Endodermal cell (in vitro differentiated cells): ENCODE results near the gene KCNH6. TPM values are rescaled to one million over a fixed set of nuclear protein-coding genes. Genes with fewer than 3 reads are reported as not detected.

Experiments used
- DNase-seq: peaks from one replicate; pipeline ENCODE4 v3.0.0-alpha.2; 2017
- H3K27ac ChIP-seq: 2 replicates; pipeline ENCODE4 v1.5.1; 2013; ENCODE audit warnings: mild to moderate bottlenecking, low read depth, low read length, moderate library complexity
- H3K27me3 ChIP-seq: 2 replicates; pipeline ENCODE4 v1.6.1; 2013; ENCODE audit warnings: mild to moderate bottlenecking, low read length, moderate library complexity; ENCODE audit not compliant: insufficient read depth, control insufficient read depth, poor library complexity, severe bottlenecking
- H3K36me3 ChIP-seq: 2 replicates; pipeline ENCODE4 v1.7.0; 2013; ENCODE audit warnings: mild to moderate bottlenecking, low read length, moderate library complexity; ENCODE audit not compliant: control insufficient read depth, insufficient read depth
- H3K4me1 ChIP-seq: one replicate; pipeline ENCODE4 v1.7.0; 2013; ENCODE audit warnings: low read length; ENCODE audit not compliant: control insufficient read depth, insufficient read depth
- H3K4me3 ChIP-seq: 2 replicates; pipeline ENCODE4 v1.5.1; 2013; ENCODE audit warnings: mild to moderate bottlenecking, low read length, moderate library complexity
- H3K9ac ChIP-seq: 2 replicates; pipeline ENCODE4 v1.6.1; 2013; ENCODE audit warnings: mild to moderate bottlenecking, low read length, moderate library complexity; ENCODE audit not compliant: poor library complexity, severe bottlenecking; ENCODE audit errors: extremely low read depth
- H3K9me3 ChIP-seq: 2 replicates; pipeline ENCODE4 v1.6.1; 2013; ENCODE audit warnings: mild to moderate bottlenecking, low read length, moderate library complexity; ENCODE audit not compliant: control insufficient read depth
- H3K27ac Mint-ChIP-seq: 2 replicates; pipeline ENCODE4 v1.8.0; 2020; ENCODE audit warnings: mixed read lengths
- H3K27me3 Mint-ChIP-seq: 2 replicates; pipeline ENCODE4 v1.8.0; 2021; ENCODE audit warnings: mild to moderate bottlenecking, mixed read lengths; ENCODE audit not compliant: insufficient read depth
- H3K36me3 Mint-ChIP-seq: 2 replicates; pipeline ENCODE4 v1.8.0; 2020; ENCODE audit warnings: low read depth, mixed read lengths
- H3K4me1 Mint-ChIP-seq: 2 replicates; pipeline ENCODE4 v1.8.0; 2020; ENCODE audit warnings: mixed read lengths
- H3K4me3 Mint-ChIP-seq: 2 replicates; pipeline ENCODE4 v1.8.0; 2020; ENCODE audit warnings: mild to moderate bottlenecking, moderate library complexity, mixed read lengths
- H3K9me3 Mint-ChIP-seq: 2 replicates; pipeline ENCODE4 v1.8.0; 2020; ENCODE audit warnings: mild to moderate bottlenecking, mixed read lengths
- CTCF ChIP-seq: fragments of 200-600 bp; sonication (generic); conservative IDR thresholded peaks from 2 replicates; pipeline ENCODE4 v1.5.0; 2021; ENCODE audit warnings: antibody characterized with exemption, mild to moderate bottlenecking
- WGBS, 2 experiments: methylation state at CpG; one replicate each; pipeline versions ENCODE4 v1.1.5 to v1.1.7; 2013; ENCODE audit warnings: missing lambda C conversion rate in 2 of 2, mixed read lengths in 1 of 2; ENCODE audit not compliant: insufficient coverage in 1 of 2, insufficient read length in 1 of 2; 5-methylcytosine and 5-hydroxymethylcytosine counted together
- long read RNA-seq, 4 experiments: library from polyadenylated mRNA in 2 of 4; library from RNA in 1 of 4; library from capped mRNA in 1 of 4; stranded (forward) in 3 of 4; unstranded in 1 of 4; transcript quantifications; one replicate each; pipeline ENCODE4 v2.0.0, GENCODE V29; 2020 to 2021; ENCODE audit warnings: inconsistent platforms in 1 of 4
- polyA plus RNA-seq, 2 experiments: library from polyadenylated mRNA; stranded (reverse); fragments of 50-300 nt; gene quantifications; one replicate each; pipeline ENCODE4 v1.2.3, GENCODE V29; 2013
- total RNA-seq, 2 donors: library from RNA; stranded (reverse); fragmentation: NEBNext Ultra II Directional in 1 of 2; extraction: Animal tissue kit (Norgen Biotek cat#: 25700) in 1 of 2; gene quantifications; 2 replicates in 1 of 2; 3 replicates in 1 of 2; pipeline ENCODE4 v1.2.1, GENCODE V29; 2021

Gene KCNH6
- total RNA-seq: under 1 TPM; 0.79 to 0.95 TPM
- 0.46 TPM for polyA plus RNA-seq (2013, experiment 1 of 2)
- polyA plus RNA-seq (2013, experiment 2 of 2): 0.29 TPM
- long read RNA-seq, experiment 1: 0 reads
- long read RNA-seq, experiment 2, partial matches to known transcripts: 0 of 3 reads
- long read RNA-seq, experiment 2, other reads (novel, unspliced or antisense): 2 of 3 reads
- long read RNA-seq, experiment 3, partial matches to known transcripts: 0 of 1 reads
- long read RNA-seq, experiment 3, other reads (novel, unspliced or antisense): 0 of 1 reads
- long read RNA-seq, experiment 4: 0 reads

GRCh38 chr17:63523253-63523855, at the start of gene KCNH6:
KCNH6 (plus strand) TSS chr17:63523358; CDS start chr17:63523414, 56 bp downstream.
- peak within 1 kb of the TSS; percentile 47 for H3K4me3 Mint-ChIP-seq
- no peaks in the 10 kb centered on the region for H3K4me1 ChIP-seq
- H3K36me3 ChIP-seq: no peaks in the 10 kb centered on the region
- no peaks in the 10 kb centered on the region for H3K9me3 Mint-ChIP-seq
- no peak within 1 kb of the TSS for H3K9ac ChIP-seq
- DNase-seq: no peak
- WGBS, 2 experiments: 12 to 48% methylated on average over 6 to 34 of the region's 38 CpGs
- peaks cover 17% of the 10 kb centered on the region for H3K27me3 Mint-ChIP-seq
- TF ChIP-seq CTCF: peak; percentile 36
- no peak within 1 kb of the TSS for H3K27ac ChIP-seq
- H3K27me3 ChIP-seq: peaks cover 19% of the 10 kb centered on the region
- peak within 1 kb of the TSS; percentile 60 for H3K4me3 ChIP-seq
- peaks cover 14% of the 10 kb centered on the region for H3K4me1 Mint-ChIP-seq
- H3K36me3 Mint-ChIP-seq: no peaks in the 10 kb centered on the region
- H3K27ac Mint-ChIP-seq: no peak within 1 kb of the TSS
- no peaks in the 10 kb centered on the region for H3K9me3 ChIP-seq

- H3K36me3 Mint-ChIP-seq: no peaks in the 10 kb centered on the region
- Histone ChIP-seq H3K27me3 (peaks cover 33% of the 10 kb centered on the region), H3K4me1 (peaks cover 2% of the 10 kb centered on the region), H3K36me3 (no peaks in the 10 kb centered on the region), H3K9ac (no peak overlapping the region), H3K9me3 (no peaks in the 10 kb centered on the region), H3K4me3 (no peak overlapping the region), H3K27ac (no peak overlapping the region)
- peaks cover 30% of the 10 kb centered on the region for H3K27me3 Mint-ChIP-seq
- no peak for TF ChIP-seq CTCF
- WGBS, 2 experiments: 84 to 100% methylated on average over 1 to 3 of the region's 3 CpGs
- no peak overlapping the region for H3K4me3 Mint-ChIP-seq
- H3K9me3 Mint-ChIP-seq: no peaks in the 10 kb centered on the region
- no peak overlapping the region for H3K27ac Mint-ChIP-seq
- peaks cover 19% of the 10 kb centered on the region for H3K4me1 Mint-ChIP-seq
- no peak for DNase-seq
Measured at GRCh38 chr17:63474174-63474573, 49.0 kb upstream of the KCNH6 start.

- H3K27ac ChIP-seq: no peak overlapping the region
- Mint-ChIP-seq H3K9me3 (no peaks in the 10 kb centered on the region), H3K27me3 (peaks cover 30% of the 10 kb centered on the region), H3K4me1 (peaks cover 19% of the 10 kb centered on the region), H3K36me3 (no peaks in the 10 kb centered on the region), H3K4me3 (no peak overlapping the region), H3K27ac (no peak overlapping the region)
- H3K36me3 ChIP-seq: no peaks in the 10 kb centered on the region
- WGBS, 2 experiments: 87 to 89% methylated on average over 6 to 10 of the region's 10 CpGs
- H3K4me1 ChIP-seq: peaks cover 2% of the 10 kb centered on the region
- H3K4me3 ChIP-seq: no peak overlapping the region
- no peak for TF ChIP-seq CTCF
- H3K9ac ChIP-seq: no peak overlapping the region
- peaks cover 33% of the 10 kb centered on the region for H3K27me3 ChIP-seq
- peak; percentile 51 for DNase-seq
- H3K9me3 ChIP-seq: no peaks in the 10 kb centered on the region
Measured at GRCh38 chr17:63474586-63475460, 48.3 kb upstream of the KCNH6 start.
